GM23338 (cell line): ENCODE measurements around the gene GUCY2F. TPM values are rescaled to one million over a fixed set of nuclear protein-coding genes. Genes with fewer than 3 reads are reported as not detected.

Source experiments
- ATAC-seq: fragments of 200-7000 bp; cut with Tn5 transposase; 3 replicates; pipeline ENCODE4 v1.9.1; 2020
- DNase-seq: peaks from one replicate; pipeline ENCODE4 v3.0.0-alpha.2; 2015; ENCODE audit warnings: low spot score
- H2AFZ ChIP-seq: fragments of 200-600 bp; sonication (generic); 2 replicates; pipeline ENCODE4 v1.8.0; 2016; ENCODE audit warnings: antibody characterized with exemption, mild to moderate bottlenecking, moderate library complexity
- H3F3A ChIP-seq: fragments of 200-600 bp; sonication (generic); replicated peaks from 2 replicates; pipeline ENCODE4 v1.8.0; 2017; ENCODE audit warnings: antibody characterized with exemption, mixed run types, low read depth
- H3K27ac ChIP-seq: fragments of 200-600 bp; sonication (generic); 2 replicates; pipeline ENCODE4 v1.6.1; 2016; ENCODE audit warnings: low read depth
- H3K27me3 ChIP-seq: fragments of 200-600 bp; sonication (generic); 2 replicates; pipeline ENCODE4 v1.8.0; 2016; ENCODE audit warnings: mild to moderate bottlenecking, mixed run types, moderate library complexity; ENCODE audit not compliant: insufficient read depth
- H3K36me3 ChIP-seq: fragments of 200-600 bp; sonication (generic); 2 replicates; pipeline ENCODE4 v1.8.0; 2016; ENCODE audit warnings: mild to moderate bottlenecking; ENCODE audit not compliant: insufficient read depth
- H3K4me1 ChIP-seq: fragments of 200-600 bp; sonication (generic); 2 replicates; pipeline ENCODE4 v1.8.0; 2016; ENCODE audit warnings: mild to moderate bottlenecking, moderate library complexity; ENCODE audit not compliant: insufficient read depth
- H3K4me2 ChIP-seq: fragments of 200-600 bp; sonication (generic); 2 replicates; pipeline ENCODE4 v1.7.1; 2017; ENCODE audit warnings: mixed run types
- H3K4me3 ChIP-seq: fragments of 200-600 bp; sonication (generic); 2 replicates; pipeline ENCODE4 v1.6.1; 2016; ENCODE audit warnings: mixed run types
- H3K79me2 ChIP-seq: fragments of 200-600 bp; sonication (generic); replicated peaks from 2 replicates; pipeline ENCODE4 v1.8.0; 2017; ENCODE audit warnings: mild to moderate bottlenecking; ENCODE audit not compliant: insufficient read depth
- H3K9me2 ChIP-seq: fragments of 200-600 bp; sonication (generic); 2 replicates; pipeline ENCODE4 v1.8.0; 2017; ENCODE audit not compliant: insufficient read depth
- H4K20me1 ChIP-seq: fragments of 200-600 bp; sonication (generic); replicated peaks from 2 replicates; pipeline ENCODE4 v1.8.0; 2017; ENCODE audit warnings: mild to moderate bottlenecking; ENCODE audit not compliant: insufficient read depth
- H3K27ac Mint-ChIP-seq: 2 replicates; pipeline ENCODE4 v1.8.0; 2020; ENCODE audit warnings: inconsistent platforms, mild to moderate bottlenecking, moderate library complexity, mixed read lengths
- H3K27me3 Mint-ChIP-seq: 3 replicates; pipeline ENCODE4 v1.8.0; 2022; ENCODE audit warnings: low read depth, mild to moderate bottlenecking, moderate library complexity, mixed read lengths, inconsistent platforms; ENCODE audit not compliant: insufficient read depth, poor library complexity
- H3K36me3 Mint-ChIP-seq: 3 replicates; pipeline ENCODE4 v1.8.0; 2021; ENCODE audit warnings: low read depth, mild to moderate bottlenecking, inconsistent platforms, moderate library complexity, mixed read lengths
- H3K4me1 Mint-ChIP-seq: 3 replicates; pipeline ENCODE4 v1.8.0; 2020; ENCODE audit warnings: mild to moderate bottlenecking, inconsistent platforms, mixed read lengths
- H3K4me3 Mint-ChIP-seq: 3 replicates; pipeline ENCODE4 v1.8.0; 2021; ENCODE audit warnings: moderate library complexity, mild to moderate bottlenecking, inconsistent platforms, mixed read lengths
- H3K9me3 Mint-ChIP-seq: 3 replicates; pipeline ENCODE4 v1.8.0; 2020; ENCODE audit warnings: moderate library complexity, mild to moderate bottlenecking, inconsistent platforms, mixed read lengths
- CREB1 ChIP-seq: fragments of 250-450 bp; sonication (Bioruptor Pico); IDR thresholded peaks from 2 replicates; pipeline ENCODE4 v1.5.0; 2020; ENCODE audit warnings: low read depth, mild to moderate bottlenecking, moderate library complexity
- EZH2 ChIP-seq: fragments of 200-600 bp; sonication (generic); IDR thresholded peaks from one replicate; pipeline ENCODE4 v1.8.0; 2017; ENCODE audit warnings: antibody characterized with exemption, mild to moderate bottlenecking, low read depth; ENCODE audit not compliant: unreplicated experiment
- EZH2phosphoT487 ChIP-seq: fragments of 200-600 bp; sonication (generic); IDR thresholded peaks from one replicate; pipeline ENCODE4 v1.8.1; 2018; ENCODE audit warnings: antibody characterized with exemption; ENCODE audit not compliant: unreplicated experiment
- JUNB ChIP-seq: IDR thresholded peaks from one replicate; pipeline ENCODE4 v1.6.1; 2016; ENCODE audit warnings: antibody characterized with exemption; ENCODE audit not compliant: unreplicated experiment
- NANOG ChIP-seq: IDR thresholded peaks from 2 replicates; pipeline ENCODE4 v1.6.1; 2016; ENCODE audit warnings: antibody characterized with exemption, borderline replicate concordance
- POLR2AphosphoS5 ChIP-seq: IDR thresholded peaks from 2 replicates; pipeline ENCODE4 v1.6.1; 2016; ENCODE audit warnings: antibody characterized with exemption, low read depth
- STAT1 ChIP-seq: IDR thresholded peaks from one replicate; pipeline ENCODE4 v1.6.1; 2016; ENCODE audit warnings: antibody characterized with exemption; ENCODE audit not compliant: unreplicated experiment
- ZNF114 ChIP-seq: fragments of 250-450 bp; sonication (Bioruptor Pico); IDR thresholded peaks from 2 replicates; pipeline ENCODE4 v1.5.0; 2020; ENCODE audit warnings: mild to moderate bottlenecking, moderate library complexity
- ZNF331 ChIP-seq: fragments of 250-450 bp; sonication (Bioruptor Pico); IDR thresholded peaks from 2 replicates; pipeline ENCODE4 v1.5.0; 2020; ENCODE audit warnings: low read depth, mild to moderate bottlenecking, moderate library complexity
- polyA plus RNA-seq: library from polyadenylated mRNA; unstranded; fragments of >200 nt; fragmentation: Nextera tagmentation; extraction: Ambion mirVana; gene quantifications from 2 replicates; pipeline ENCODE4 v1.2.1, GENCODE V29; 2016
- total RNA-seq: library from RNA; depleted of rRNA; stranded (reverse); fragments of >200 nt; shearing (Covaris generic); gene quantifications from 2 replicates; pipeline ENCODE4 v1.2.3, GENCODE V29; 2014
- TF ChIP-seq, protein P1 (sequence below), 2 experiments: fragments of 200-600 bp in 1 of 2; sonication (generic) in 1 of 2; conservative IDR thresholded peaks; 2 replicates each; pipeline versions ENCODE4 v1.5.1 to v1.6.1; 2016 to 2017; ENCODE audit warnings: antibody characterized with exemption in 2 of 2, low read depth in 2 of 2, mild to moderate bottlenecking in 2 of 2, moderate library complexity in 1 of 2
- TF ChIP-seq, protein P2 (sequence below): IDR thresholded peaks from 2 replicates; pipeline ENCODE4 v1.6.1; 2016; ENCODE audit warnings: antibody characterized with exemption
- TF ChIP-seq, protein P3 (sequence below): fragments of 250-450 bp; sonication (Bioruptor Pico); IDR thresholded peaks from 2 replicates; pipeline ENCODE4 v1.5.0; 2020; ENCODE audit warnings: mild to moderate bottlenecking, moderate library complexity
- TF ChIP-seq, protein P4 (sequence below): IDR thresholded peaks from one replicate; pipeline ENCODE4 v1.6.1; 2018; ENCODE audit warnings: antibody characterized with exemption; ENCODE audit not compliant: unreplicated experiment

Gene GUCY2F
- total and polyA plus RNA-seq, 2 experiments from 2014 or later = 0.06 to 0.10 TPM

DNA sequence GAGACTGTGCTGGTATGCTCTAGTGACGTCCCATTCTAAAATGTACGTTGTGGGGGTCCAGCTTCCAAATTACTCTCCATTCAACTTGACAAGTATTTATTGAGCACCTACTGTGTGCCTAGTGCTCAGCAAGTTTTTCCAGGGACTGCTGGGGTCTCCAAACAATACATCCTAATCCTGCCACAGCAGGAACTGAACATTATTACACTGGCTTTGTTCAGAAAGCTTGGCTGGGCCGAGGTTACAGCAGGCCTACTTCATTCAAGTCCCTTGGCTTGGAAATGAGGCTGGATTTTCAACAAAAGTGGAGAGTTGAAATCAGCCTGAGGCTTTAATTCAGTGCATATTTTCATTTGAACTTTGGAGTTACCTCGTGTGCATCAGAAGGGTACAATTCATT, 78.0 kb downstream of the GUCY2F start:
- no peak for DNase-seq
- TF ChIP-seq, protein P1, sequence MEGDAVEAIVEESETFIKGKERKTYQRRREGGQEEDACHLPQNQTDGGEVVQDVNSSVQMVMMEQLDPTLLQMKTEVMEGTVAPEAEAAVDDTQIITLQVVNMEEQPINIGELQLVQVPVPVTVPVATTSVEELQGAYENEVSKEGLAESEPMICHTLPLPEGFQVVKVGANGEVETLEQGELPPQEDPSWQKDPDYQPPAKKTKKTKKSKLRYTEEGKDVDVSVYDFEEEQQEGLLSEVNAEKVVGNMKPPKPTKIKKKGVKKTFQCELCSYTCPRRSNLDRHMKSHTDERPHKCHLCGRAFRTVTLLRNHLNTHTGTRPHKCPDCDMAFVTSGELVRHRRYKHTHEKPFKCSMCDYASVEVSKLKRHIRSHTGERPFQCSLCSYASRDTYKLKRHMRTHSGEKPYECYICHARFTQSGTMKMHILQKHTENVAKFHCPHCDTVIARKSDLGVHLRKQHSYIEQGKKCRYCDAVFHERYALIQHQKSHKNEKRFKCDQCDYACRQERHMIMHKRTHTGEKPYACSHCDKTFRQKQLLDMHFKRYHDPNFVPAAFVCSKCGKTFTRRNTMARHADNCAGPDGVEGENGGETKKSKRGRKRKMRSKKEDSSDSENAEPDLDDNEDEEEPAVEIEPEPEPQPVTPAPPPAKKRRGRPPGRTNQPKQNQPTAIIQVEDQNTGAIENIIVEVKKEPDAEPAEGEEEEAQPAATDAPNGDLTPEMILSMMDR (conservative IDR thresholded peaks at IDR 0.05; ENCODE audit: low read depth in 2 of 2) = no peak
- TF ChIP-seq, protein P2, sequence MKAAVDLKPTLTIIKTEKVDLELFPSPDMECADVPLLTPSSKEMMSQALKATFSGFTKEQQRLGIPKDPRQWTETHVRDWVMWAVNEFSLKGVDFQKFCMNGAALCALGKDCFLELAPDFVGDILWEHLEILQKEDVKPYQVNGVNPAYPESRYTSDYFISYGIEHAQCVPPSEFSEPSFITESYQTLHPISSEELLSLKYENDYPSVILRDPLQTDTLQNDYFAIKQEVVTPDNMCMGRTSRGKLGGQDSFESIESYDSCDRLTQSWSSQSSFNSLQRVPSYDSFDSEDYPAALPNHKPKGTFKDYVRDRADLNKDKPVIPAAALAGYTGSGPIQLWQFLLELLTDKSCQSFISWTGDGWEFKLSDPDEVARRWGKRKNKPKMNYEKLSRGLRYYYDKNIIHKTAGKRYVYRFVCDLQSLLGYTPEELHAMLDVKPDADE = no peak
- TF ChIP-seq CREB1 (CRISPR knock-in tag) (no peak), POLR2AphosphoS5 (no peak), EZH2 (no peak), STAT1 (no peak), NANOG (no peak), JUNB (no peak), ZNF331 (CRISPR knock-in tag) (no peak), EZH2phosphoT487 (no peak), ZNF114 (CRISPR knock-in tag) (no peak)
- TF ChIP-seq, protein P3, sequence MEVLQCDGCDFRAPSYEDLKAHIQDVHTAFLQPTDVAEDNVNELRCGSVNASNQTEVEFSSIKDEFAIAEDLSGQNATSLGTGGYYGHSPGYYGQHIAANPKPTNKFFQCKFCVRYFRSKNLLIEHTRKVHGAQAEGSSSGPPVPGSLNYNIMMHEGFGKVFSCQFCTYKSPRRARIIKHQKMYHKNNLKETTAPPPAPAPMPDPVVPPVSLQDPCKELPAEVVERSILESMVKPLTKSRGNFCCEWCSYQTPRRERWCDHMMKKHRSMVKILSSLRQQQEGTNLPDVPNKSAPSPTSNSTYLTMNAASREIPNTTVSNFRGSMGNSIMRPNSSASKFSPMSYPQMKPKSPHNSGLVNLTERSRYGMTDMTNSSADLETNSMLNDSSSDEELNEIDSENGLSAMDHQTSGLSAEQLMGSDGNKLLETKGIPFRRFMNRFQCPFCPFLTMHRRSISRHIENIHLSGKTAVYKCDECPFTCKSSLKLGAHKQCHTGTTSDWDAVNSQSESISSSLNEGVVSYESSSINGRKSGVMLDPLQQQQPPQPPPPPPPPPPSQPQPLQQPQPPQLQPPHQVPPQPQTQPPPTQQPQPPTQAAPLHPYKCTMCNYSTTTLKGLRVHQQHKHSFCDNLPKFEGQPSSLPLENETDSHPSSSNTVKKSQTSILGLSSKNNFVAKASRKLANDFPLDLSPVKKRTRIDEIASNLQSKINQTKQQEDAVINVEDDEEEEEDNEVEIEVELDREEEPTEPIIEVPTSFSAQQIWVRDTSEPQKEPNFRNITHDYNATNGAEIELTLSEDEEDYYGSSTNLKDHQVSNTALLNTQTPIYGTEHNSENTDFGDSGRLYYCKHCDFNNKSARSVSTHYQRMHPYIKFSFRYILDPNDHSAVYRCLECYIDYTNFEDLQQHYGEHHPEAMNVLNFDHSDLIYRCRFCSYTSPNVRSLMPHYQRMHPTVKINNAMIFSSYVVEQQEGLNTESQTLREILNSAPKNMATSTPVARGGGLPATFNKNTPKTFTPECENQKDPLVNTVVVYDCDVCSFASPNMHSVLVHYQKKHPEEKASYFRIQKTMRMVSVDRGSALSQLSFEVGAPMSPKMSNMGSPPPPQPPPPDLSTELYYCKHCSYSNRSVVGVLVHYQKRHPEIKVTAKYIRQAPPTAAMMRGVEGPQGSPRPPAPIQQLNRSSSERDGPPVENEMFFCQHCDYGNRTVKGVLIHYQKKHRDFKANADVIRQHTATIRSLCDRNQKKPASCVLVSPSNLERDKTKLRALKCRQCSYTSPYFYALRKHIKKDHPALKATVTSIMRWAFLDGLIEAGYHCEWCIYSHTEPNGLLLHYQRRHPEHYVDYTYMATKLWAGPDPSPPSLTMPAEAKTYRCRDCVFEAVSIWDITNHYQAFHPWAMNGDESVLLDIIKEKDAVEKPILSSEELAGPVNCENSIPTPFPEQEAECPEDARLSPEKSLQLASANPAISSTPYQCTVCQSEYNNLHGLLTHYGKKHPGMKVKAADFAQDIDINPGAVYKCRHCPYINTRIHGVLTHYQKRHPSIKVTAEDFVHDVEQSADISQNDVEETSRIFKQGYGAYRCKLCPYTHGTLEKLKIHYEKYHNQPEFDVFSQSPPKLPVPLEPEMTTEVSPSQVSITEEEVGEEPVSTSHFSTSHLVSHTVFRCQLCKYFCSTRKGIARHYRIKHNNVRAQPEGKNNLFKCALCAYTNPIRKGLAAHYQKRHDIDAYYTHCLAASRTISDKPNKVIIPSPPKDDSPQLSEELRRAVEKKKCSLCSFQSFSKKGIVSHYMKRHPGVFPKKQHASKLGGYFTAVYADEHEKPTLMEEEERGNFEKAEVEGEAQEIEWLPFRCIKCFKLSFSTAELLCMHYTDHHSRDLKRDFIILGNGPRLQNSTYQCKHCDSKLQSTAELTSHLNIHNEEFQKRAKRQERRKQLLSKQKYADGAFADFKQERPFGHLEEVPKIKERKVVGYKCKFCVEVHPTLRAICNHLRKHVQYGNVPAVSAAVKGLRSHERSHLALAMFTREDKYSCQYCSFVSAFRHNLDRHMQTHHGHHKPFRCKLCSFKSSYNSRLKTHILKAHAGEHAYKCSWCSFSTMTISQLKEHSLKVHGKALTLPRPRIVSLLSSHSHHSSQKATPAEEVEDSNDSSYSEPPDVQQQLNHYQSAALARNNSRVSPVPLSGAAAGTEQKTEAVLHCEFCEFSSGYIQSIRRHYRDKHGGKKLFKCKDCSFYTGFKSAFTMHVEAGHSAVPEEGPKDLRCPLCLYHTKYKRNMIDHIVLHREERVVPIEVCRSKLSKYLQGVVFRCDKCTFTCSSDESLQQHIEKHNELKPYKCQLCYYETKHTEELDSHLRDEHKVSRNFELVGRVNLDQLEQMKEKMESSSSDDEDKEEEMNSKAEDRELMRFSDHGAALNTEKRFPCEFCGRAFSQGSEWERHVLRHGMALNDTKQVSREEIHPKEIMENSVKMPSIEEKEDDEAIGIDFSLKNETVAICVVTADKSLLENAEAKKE (CRISPR knock-in tag) = no peak
- TF ChIP-seq, protein P4, sequence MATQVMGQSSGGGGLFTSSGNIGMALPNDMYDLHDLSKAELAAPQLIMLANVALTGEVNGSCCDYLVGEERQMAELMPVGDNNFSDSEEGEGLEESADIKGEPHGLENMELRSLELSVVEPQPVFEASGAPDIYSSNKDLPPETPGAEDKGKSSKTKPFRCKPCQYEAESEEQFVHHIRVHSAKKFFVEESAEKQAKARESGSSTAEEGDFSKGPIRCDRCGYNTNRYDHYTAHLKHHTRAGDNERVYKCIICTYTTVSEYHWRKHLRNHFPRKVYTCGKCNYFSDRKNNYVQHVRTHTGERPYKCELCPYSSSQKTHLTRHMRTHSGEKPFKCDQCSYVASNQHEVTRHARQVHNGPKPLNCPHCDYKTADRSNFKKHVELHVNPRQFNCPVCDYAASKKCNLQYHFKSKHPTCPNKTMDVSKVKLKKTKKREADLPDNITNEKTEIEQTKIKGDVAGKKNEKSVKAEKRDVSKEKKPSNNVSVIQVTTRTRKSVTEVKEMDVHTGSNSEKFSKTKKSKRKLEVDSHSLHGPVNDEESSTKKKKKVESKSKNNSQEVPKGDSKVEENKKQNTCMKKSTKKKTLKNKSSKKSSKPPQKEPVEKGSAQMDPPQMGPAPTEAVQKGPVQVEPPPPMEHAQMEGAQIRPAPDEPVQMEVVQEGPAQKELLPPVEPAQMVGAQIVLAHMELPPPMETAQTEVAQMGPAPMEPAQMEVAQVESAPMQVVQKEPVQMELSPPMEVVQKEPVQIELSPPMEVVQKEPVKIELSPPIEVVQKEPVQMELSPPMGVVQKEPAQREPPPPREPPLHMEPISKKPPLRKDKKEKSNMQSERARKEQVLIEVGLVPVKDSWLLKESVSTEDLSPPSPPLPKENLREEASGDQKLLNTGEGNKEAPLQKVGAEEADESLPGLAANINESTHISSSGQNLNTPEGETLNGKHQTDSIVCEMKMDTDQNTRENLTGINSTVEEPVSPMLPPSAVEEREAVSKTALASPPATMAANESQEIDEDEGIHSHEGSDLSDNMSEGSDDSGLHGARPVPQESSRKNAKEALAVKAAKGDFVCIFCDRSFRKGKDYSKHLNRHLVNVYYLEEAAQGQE = no peak
- peaks cover 3% of the 10 kb centered on the region for H3K9me3 Mint-ChIP-seq
- H3K27ac Mint-ChIP-seq = no peak overlapping the region
- Histone ChIP-seq H3K36me3 (no peaks in the 10 kb centered on the region), H3K4me1 (no peaks in the 10 kb centered on the region), H4K20me1 (no peaks in the 10 kb centered on the region), H3K4me3 (no peak overlapping the region), H3K27ac (no peak overlapping the region), H2AFZ (no peak overlapping the region), H3K4me2 (no peak overlapping the region), H3F3A (no peaks in the 10 kb centered on the region), H3K27me3 (no peaks in the 10 kb centered on the region), H3K79me2 (no peaks in the 10 kb centered on the region), H3K9me2 (no peaks in the 10 kb centered on the region)
- no peak overlapping the region for H3K4me3 Mint-ChIP-seq
- ATAC-seq = no peak
- peaks cover 2% of the 10 kb centered on the region for H3K27me3 Mint-ChIP-seq
- H3K4me1 Mint-ChIP-seq = peaks cover 15% of the 10 kb centered on the region; the same call in 2 of the 3 replicates
- H3K36me3 Mint-ChIP-seq = no peaks in the 10 kb centered on the region
